H1 (cell line): Measurements from ENCODE around the gene RNPS1. TPM values are rescaled to one million over a fixed set of nuclear protein-coding genes. Genes with fewer than 3 reads are reported as not detected.

ENCODE experiments used
- CTCF ChIA-PET: fragments of 300-600 bp; sonication (Branson Sonifier 250); formaldehyde crosslinking; loops from one replicate; lab custom pipeline; 2021; ENCODE audit not compliant: partially characterized antibody; lab: Charles Lee
- POLR2A ChIA-PET: fragments of 300-600 bp; sonication (Branson Sonifier 250); formaldehyde crosslinking; loops from one replicate; lab custom pipeline; 2021; ENCODE audit warnings: inconsistent platforms; ENCODE audit not compliant: partially characterized antibody; lab: Charles Lee
- DNase-seq, 2 experiments: peaks; one replicate each; pipeline versions ENCODE4 v3.0.0 to v3.0.0-alpha.2; 2010 to 2022; ENCODE audit warnings: low spot score in 2 of 2, low read depth in 1 of 2, mixed read lengths in 1 of 2
- FAIRE-seq: peaks from 2 replicates; lab custom pipeline; 2011; peaks lifted over from hg19 to GRCh38; lab: Jason Lieb, UNC
- H2AFZ ChIP-seq: 2 replicates; pipeline ENCODE4 v1.8.1; 2012; ENCODE audit warnings: low read length, inconsistent platforms
- H2AK5ac ChIP-seq: 2 replicates; pipeline ENCODE4 v1.6.1; 2013; ENCODE audit warnings: low read depth, low read length
- H2BK120ac ChIP-seq: replicated peaks from 2 replicates; pipeline ENCODE3; 2013; ENCODE audit warnings: low read depth, low read length, inconsistent platforms
- H2BK12ac ChIP-seq: 2 replicates; pipeline ENCODE4 v1.6.1; 2013; ENCODE audit warnings: low read depth, low read length
- H2BK15ac ChIP-seq: 2 replicates; pipeline ENCODE4 v1.6.1; 2013; ENCODE audit warnings: low read length
- H2BK20ac ChIP-seq: 2 replicates; pipeline ENCODE4 v1.6.1; 2013; ENCODE audit warnings: low read length
- H2BK5ac ChIP-seq: 2 replicates; pipeline ENCODE4 v1.6.1; 2013; ENCODE audit warnings: low read depth, low read length
- H3K14ac ChIP-seq: 2 replicates; pipeline ENCODE4 v1.6.1; 2013; ENCODE audit warnings: inconsistent platforms; ENCODE audit not compliant: insufficient read length
- H3K18ac ChIP-seq: 2 replicates; pipeline ENCODE4 v1.6.1; 2013; ENCODE audit warnings: low read length; ENCODE audit errors: extremely low read depth
- H3K23ac ChIP-seq: 2 replicates; pipeline ENCODE4 v1.6.1; 2013; ENCODE audit warnings: inconsistent platforms; ENCODE audit not compliant: insufficient read length
- H3K23me2 ChIP-seq: 2 replicates; pipeline ENCODE4 v1.6.1; 2013; ENCODE audit warnings: low read depth, low read length
- H3K27ac ChIP-seq: 2 replicates; pipeline ENCODE4 v1.6.1; 2011; ENCODE audit warnings: low read depth, low read length, inconsistent platforms
- H3K27me3 ChIP-seq, 4 experiments: replicated peaks in 1 of 4; 1 replicate in 1 of 4; 2 replicates in 3 of 4; pipeline versions ENCODE4 v1.6.1 to v1.8.1; 2011 to 2013; ENCODE audit warnings: low read length in 3 of 4, mild to moderate bottlenecking in 3 of 4, inconsistent platforms in 2 of 4, mixed read lengths in 2 of 4, moderate library complexity in 1 of 4; ENCODE audit not compliant: control insufficient read depth in 3 of 4, insufficient read depth in 3 of 4; ENCODE audit errors: extremely low read depth in 1 of 4
- H3K36me3 ChIP-seq, 4 experiments: 2 replicates each; pipeline versions ENCODE4 v1.6.1 to v1.8.1; 2011 to 2013; ENCODE audit warnings: mild to moderate bottlenecking in 4 of 4, low read length in 3 of 4, moderate library complexity in 2 of 4, control low read depth in 1 of 4, inconsistent platforms in 1 of 4; ENCODE audit not compliant: insufficient read depth in 4 of 4, control insufficient read depth in 2 of 4
- H3K4ac ChIP-seq: replicated peaks from 2 replicates; pipeline ENCODE3; 2013; ENCODE audit warnings: low read length, low read depth, mixed read lengths, inconsistent platforms; ENCODE audit not compliant: insufficient read length
- H3K4me1 ChIP-seq, 4 experiments: replicated peaks in 1 of 4; 1 replicate in 1 of 4; 2 replicates in 3 of 4; pipeline versions ENCODE4 v1.6.1 to v1.8.1; 2011 to 2013; ENCODE audit warnings: low read length in 3 of 4, inconsistent platforms in 2 of 4, mixed read lengths in 1 of 4; ENCODE audit not compliant: insufficient read depth in 4 of 4, control insufficient read depth in 3 of 4
- H3K4me2 ChIP-seq, 2 experiments: 2 replicates each; pipeline versions ENCODE4 v1.6.1 to v1.8.1; 2011 to 2013; ENCODE audit warnings: low read depth in 2 of 2, low read length in 2 of 2, control low read depth in 1 of 2, inconsistent platforms in 1 of 2, mild to moderate bottlenecking in 1 of 2; ENCODE audit not compliant: insufficient read depth in 1 of 2
- H3K4me3 ChIP-seq, 4 experiments: fragments of 200-600, 300-600 bp in 1 of 4; sonication (generic), shearing (Covaris generic), sonication (Bioruptor Twin) in 1 of 4; 2 replicates each; pipeline versions ENCODE4 v1.5.1 to v1.8.1; 2011 to 2016; ENCODE audit warnings: low read length in 4 of 4, low read depth in 3 of 4, control low read depth in 2 of 4, inconsistent platforms in 2 of 4, mild to moderate bottlenecking in 2 of 4, mixed read lengths in 1 of 4, moderate library complexity in 1 of 4; ENCODE audit not compliant: insufficient read depth in 2 of 4; ENCODE audit errors: extremely low read depth in 1 of 4
- H3K56ac ChIP-seq: replicated peaks from 2 replicates; pipeline ENCODE3; 2013; ENCODE audit warnings: low read depth, mild to moderate bottlenecking, mixed read lengths, low read length, inconsistent platforms; ENCODE audit not compliant: insufficient read length
- H3K79me1 ChIP-seq: 2 replicates; pipeline ENCODE4 v1.6.1; 2013; ENCODE audit warnings: low read depth, low read length, control low read depth
- H3K79me2 ChIP-seq, 2 experiments: 2 replicates each; pipeline versions ENCODE4 v1.6.1 to v1.8.1; 2012 to 2013; ENCODE audit warnings: low read length in 2 of 2, mild to moderate bottlenecking in 2 of 2, inconsistent platforms in 1 of 2; ENCODE audit not compliant: insufficient read depth in 2 of 2, control insufficient read depth in 1 of 2
- H3K9ac ChIP-seq, 4 experiments: replicated peaks in 1 of 4; 1 replicate in 1 of 4; 2 replicates in 3 of 4; pipeline versions ENCODE4 v1.6.1 to v1.8.1; 2011 to 2013; ENCODE audit warnings: low read depth in 3 of 4, low read length in 3 of 4, control low read depth in 2 of 4, mild to moderate bottlenecking in 2 of 4, moderate library complexity in 2 of 4, inconsistent platforms in 1 of 4; ENCODE audit errors: extremely low read depth in 1 of 4
- H3K9me3 ChIP-seq, 2 experiments: 2 replicates each; pipeline versions ENCODE4 v1.6.1 to v1.8.1; 2012 to 2013; ENCODE audit warnings: mild to moderate bottlenecking in 2 of 2, moderate library complexity in 2 of 2, control low read depth in 1 of 2, inconsistent platforms in 1 of 2, low read depth in 1 of 2, low read length in 1 of 2, mixed read lengths in 1 of 2; ENCODE audit not compliant: insufficient read depth in 2 of 2
- H4K20me1 ChIP-seq, 2 experiments: replicated peaks in 1 of 2; 2 replicates each; pipeline versions ENCODE3 to v1.8.1; 2011 to 2013; ENCODE audit warnings: inconsistent platforms in 2 of 2, low read length in 2 of 2, mild to moderate bottlenecking in 1 of 2; ENCODE audit not compliant: insufficient read depth in 2 of 2, control insufficient read depth in 1 of 2
- H4K5ac ChIP-seq: 2 replicates; pipeline ENCODE4 v1.6.1; 2013; ENCODE audit warnings: low read length, low read depth, mixed read lengths, inconsistent platforms; ENCODE audit not compliant: insufficient read length
- H4K8ac ChIP-seq: 2 replicates; pipeline ENCODE4 v1.8.0; 2013; ENCODE audit warnings: mild to moderate bottlenecking, moderate library complexity, low read length, inconsistent platforms; ENCODE audit not compliant: insufficient read depth; ENCODE audit errors: extremely low read depth
- H4K91ac ChIP-seq: replicated peaks from 2 replicates; pipeline ENCODE3; 2013; ENCODE audit warnings: low read length, mixed read lengths, inconsistent platforms; ENCODE audit not compliant: insufficient read length
- BACH1 ChIP-seq: IDR thresholded peaks from 2 replicates; pipeline ENCODE4 v1.6.1; 2012; ENCODE audit warnings: low read length, improper control_type of control experiment
- CREB1 ChIP-seq: IDR thresholded peaks from 2 replicates; pipeline ENCODE4 v1.6.1; 2012; ENCODE audit warnings: inconsistent platforms
- JUN ChIP-seq: IDR thresholded peaks from 2 replicates; pipeline ENCODE4 v1.6.1; 2011; ENCODE audit warnings: low read depth, mild to moderate bottlenecking, improper control_type of control experiment, low read length
- PHF8 ChIP-seq: fragments of 200-600 bp; sonication (generic); conservative IDR thresholded peaks from 2 replicates; pipeline ENCODE4 v1.7.1; 2012; ENCODE audit warnings: low read depth, mild to moderate bottlenecking, inconsistent platforms, low read length, moderate library complexity
- RFX5 ChIP-seq: IDR thresholded peaks from 2 replicates; pipeline ENCODE4 v1.6.1; 2011; ENCODE audit warnings: low read depth, low read length, improper control_type of control experiment, borderline replicate concordance
- SAP30 ChIP-seq: fragments of 300-600 bp; sonication (generic); IDR thresholded peaks from 2 replicates; pipeline ENCODE4 v1.7.1; 2012; ENCODE audit warnings: low read length, moderate library complexity, mild to moderate bottlenecking, inconsistent platforms; ENCODE audit not compliant: insufficient read depth, insufficient replicate concordance
- SIX5 ChIP-seq: IDR thresholded peaks from 2 replicates; pipeline ENCODE4 v1.6.1; 2011; ENCODE audit warnings: mild to moderate bottlenecking, low read depth, low read length
- SUZ12 ChIP-seq: fragments of 200-600 bp; sonication (generic); IDR thresholded peaks from 2 replicates; pipeline ENCODE4 v1.6.1; 2012; ENCODE audit warnings: mild to moderate bottlenecking, inconsistent platforms, low read length, moderate library complexity, mixed read lengths
- WGBS, 2 experiments: shearing (Covaris generic) in 1 of 2; methylation state at CpG; one replicate each; pipeline versions ENCODE4 v1.1.6 to v1.1.7; 2013 to 2015; ENCODE audit warnings: low lambda C conversion rate in 2 of 2, mixed read lengths in 2 of 2, inconsistent platforms in 1 of 2, low coverage in 1 of 2, missing lambda C conversion rate in 1 of 2; ENCODE audit not compliant: insufficient replicate concordance in 2 of 2, insufficient coverage in 1 of 2, insufficient read length in 1 of 2; ENCODE audit errors: extremely low coverage in 1 of 2, missing lambda C conversion rate in 1 of 2; 5-methylcytosine and 5-hydroxymethylcytosine counted together
- polyA plus RNA-seq, 7 experiments: library from polyadenylated mRNA; depleted of rRNA in 3 of 7; stranded (reverse) in 5 of 7; unstranded in 2 of 7; fragments of >200 nt in 5 of 7; fragments of 200-250 nt in 2 of 7; gene quantifications; 1 replicate in 5 of 7; 2 replicates in 1 of 7; 4 replicates in 1 of 7; pipeline versions ENCODE4 v1.2.1 to v1.2.3, GENCODE V29; 2011 to 2013; ENCODE audit warnings: missing spikeins in 2 of 7, mixed read lengths in 2 of 7
- total RNA-seq: library from RNA; stranded (reverse); fragmentation: NEBNext Ultra II Directional; extraction: Animal tissue kit (Norgen Biotek cat#: 25700); gene quantifications from 2 replicates; pipeline ENCODE4 v1.2.1, GENCODE V29; 2021
- TF ChIP-seq, protein P1 (sequence below): IDR thresholded peaks from 2 replicates; pipeline ENCODE4 v1.6.1; 2012; ENCODE audit warnings: low read length, inconsistent platforms
- TF ChIP-seq, protein P2 (sequence below), 3 experiments: IDR thresholded peaks; 1 replicate in 2 of 3; 2 replicates in 1 of 3; pipeline versions ENCODE4 v1.5.1 to v1.6.1; 2011; ENCODE audit warnings: low read length in 3 of 3, mild to moderate bottlenecking in 3 of 3, inconsistent platforms in 2 of 3, low read depth in 1 of 3, moderate library complexity in 1 of 3; ENCODE audit not compliant: insufficient read depth in 1 of 3; ENCODE audit errors: control extremely low read depth in 1 of 3

RNPS1 gene
- total and polyA plus RNA-seq, 2 of the 8 experiments (the other 6 are each of a cell fraction or from before 2014, with no cell fraction given), result 330 to 350 TPM

DNA sequence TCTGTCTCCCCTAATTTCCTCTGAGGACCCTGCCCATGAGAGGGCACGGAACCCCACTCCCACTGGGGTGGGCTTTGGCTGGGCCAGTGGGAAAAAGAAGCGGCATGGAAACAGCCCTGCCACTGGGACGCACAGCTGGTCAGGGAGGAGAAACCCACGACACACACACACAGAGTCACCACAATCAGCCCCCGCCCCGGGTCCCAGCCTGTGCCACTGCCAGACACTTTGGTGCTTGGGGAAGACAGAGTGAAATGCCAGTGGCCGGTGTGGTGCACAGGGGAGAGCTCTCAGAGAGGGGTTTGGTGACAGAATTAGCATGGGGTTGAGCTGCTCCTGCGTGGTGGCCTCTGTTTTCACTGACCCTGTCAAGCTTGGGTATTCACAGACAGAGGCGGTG is 30.7 kb upstream of the RNPS1 start:
- CTCF ChIA-PET, result interaction anchor here (0.5 to 3.4 kb wide), 5 partner anchors 11 to 1320 kb away, joined by 3 to 16 read pairs (median 3); no protein-coding TSS in a partner anchor
- FAIRE-seq (no peak), DNase-seq (no peak)
- Histone ChIP-seq H3K4ac (no peak overlapping the region), H3K23ac (no peak overlapping the region), H3K79me2 (no peaks in the 10 kb centered on the region), H3K79me1 (no peaks in the 10 kb centered on the region), H3K4me3 (no peak overlapping the region), H2BK20ac (no peak overlapping the region), H4K91ac (no peak overlapping the region), H4K20me1 (no peaks in the 10 kb centered on the region), H3K9me3 (no peaks in the 10 kb centered on the region), H3K4me1 (peaks cover 0 to 4% (median 1%) of the 10 kb centered on the region in 4 experiments; a peak in 3 of 7 replicates), H3K18ac (no peak overlapping the region), H2AFZ (no peak overlapping the region), H2BK15ac (no peak overlapping the region), H3K14ac (no peak overlapping the region), H2AK5ac (no peak overlapping the region), H3K4me2 (no peak overlapping the region), H3K36me3 (no peaks in the 10 kb centered on the region; a peak in 1 of 8 replicates), H2BK120ac (no peak overlapping the region), H3K9ac (no peak overlapping the region), H3K27ac (no peak overlapping the region), H3K56ac (no peak overlapping the region), H2BK12ac (no peak overlapping the region), H2BK5ac (no peak overlapping the region), H4K5ac (no peak overlapping the region), H4K8ac (peak overlapping the region; percentile 22; the same call in 1 of the 2 replicates), H3K27me3 (no peaks in the 10 kb centered on the region), H3K23me2 (no peaks in the 10 kb centered on the region)
- 94% methylated on average over 9 of the region's 9 CpGs; no CpG with 5 or more reads in 1 of the 2 experiments for whole genome bisulfite sequencing, 2 experiments
- POLR2A ChIA-PET, result no interaction called here
- TF ChIP-seq, protein P1, sequence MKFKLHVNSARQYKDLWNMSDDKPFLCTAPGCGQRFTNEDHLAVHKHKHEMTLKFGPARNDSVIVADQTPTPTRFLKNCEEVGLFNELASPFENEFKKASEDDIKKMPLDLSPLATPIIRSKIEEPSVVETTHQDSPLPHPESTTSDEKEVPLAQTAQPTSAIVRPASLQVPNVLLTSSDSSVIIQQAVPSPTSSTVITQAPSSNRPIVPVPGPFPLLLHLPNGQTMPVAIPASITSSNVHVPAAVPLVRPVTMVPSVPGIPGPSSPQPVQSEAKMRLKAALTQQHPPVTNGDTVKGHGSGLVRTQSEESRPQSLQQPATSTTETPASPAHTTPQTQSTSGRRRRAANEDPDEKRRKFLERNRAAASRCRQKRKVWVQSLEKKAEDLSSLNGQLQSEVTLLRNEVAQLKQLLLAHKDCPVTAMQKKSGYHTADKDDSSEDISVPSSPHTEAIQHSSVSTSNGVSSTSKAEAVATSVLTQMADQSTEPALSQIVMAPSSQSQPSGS, result no peak
- no peak for TF ChIP-seq RFX5
- no peak for TF ChIP-seq PHF8
- TF ChIP-seq SUZ12, result no peak
- TF ChIP-seq SIX5, result no peak
- TF ChIP-seq CREB1, result no peak
- no peak for TF ChIP-seq JUN
- no peak for TF ChIP-seq SAP30
- TF ChIP-seq, protein P2, sequence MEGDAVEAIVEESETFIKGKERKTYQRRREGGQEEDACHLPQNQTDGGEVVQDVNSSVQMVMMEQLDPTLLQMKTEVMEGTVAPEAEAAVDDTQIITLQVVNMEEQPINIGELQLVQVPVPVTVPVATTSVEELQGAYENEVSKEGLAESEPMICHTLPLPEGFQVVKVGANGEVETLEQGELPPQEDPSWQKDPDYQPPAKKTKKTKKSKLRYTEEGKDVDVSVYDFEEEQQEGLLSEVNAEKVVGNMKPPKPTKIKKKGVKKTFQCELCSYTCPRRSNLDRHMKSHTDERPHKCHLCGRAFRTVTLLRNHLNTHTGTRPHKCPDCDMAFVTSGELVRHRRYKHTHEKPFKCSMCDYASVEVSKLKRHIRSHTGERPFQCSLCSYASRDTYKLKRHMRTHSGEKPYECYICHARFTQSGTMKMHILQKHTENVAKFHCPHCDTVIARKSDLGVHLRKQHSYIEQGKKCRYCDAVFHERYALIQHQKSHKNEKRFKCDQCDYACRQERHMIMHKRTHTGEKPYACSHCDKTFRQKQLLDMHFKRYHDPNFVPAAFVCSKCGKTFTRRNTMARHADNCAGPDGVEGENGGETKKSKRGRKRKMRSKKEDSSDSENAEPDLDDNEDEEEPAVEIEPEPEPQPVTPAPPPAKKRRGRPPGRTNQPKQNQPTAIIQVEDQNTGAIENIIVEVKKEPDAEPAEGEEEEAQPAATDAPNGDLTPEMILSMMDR (IDR thresholded peaks at IDR 0.05; ENCODE audit: control extremely low read depth in 1 of 3, insufficient read depth in 1 of 3, low read depth in 1 of 3, low read length in 3 of 3), result no peak
- TF ChIP-seq BACH1, result no peak
